IMR-90 (cell line): ENCODE measurements around the gene SDCCAG8. TPM values are rescaled to one million over a fixed set of nuclear protein-coding genes. Genes with fewer than 3 reads are reported as not detected.

Experiments used
- ATAC-seq: fragments of 200-7000 bp; cut with Tn5 transposase; 2 replicates; pipeline ENCODE4 v1.9.1; 2020; ENCODE audit warnings: low read depth, mild to moderate bottlenecking, moderate library complexity
- BruUV-seq: library from RNA; stranded (reverse); fragments of 400-500 nt; replicated peaks from 2 replicates; lab custom pipeline; 2021; lab: Mats Ljungman, UMichigan
- CTCF ChIA-PET: fragments of 300-600 bp; formaldehyde crosslinking; extraction: SDS; loops from one replicate; lab custom pipeline; 2021; ENCODE audit warnings: antibody characterized with exemption; lab: Yijun Ruan, JAX
- POLR2A ChIA-PET: fragments of 300-600 bp; sonication (Branson Sonifier 250); formaldehyde crosslinking; loops from one replicate; lab custom pipeline; 2022; ENCODE audit warnings: antibody characterized with exemption; ENCODE audit not compliant: unreplicated experiment; lab: Charles Lee
- DNase-seq: peaks from one replicate; pipeline ENCODE4 v3.0.0; 2013
- H2AFZ ChIP-seq: replicated peaks from 2 replicates; pipeline ENCODE3; 2013; ENCODE audit warnings: low read length, mild to moderate bottlenecking; ENCODE audit not compliant: poor library complexity
- H2AK5ac ChIP-seq: 2 replicates; pipeline ENCODE4 v1.6.1; 2013; ENCODE audit warnings: low read depth, low read length, inconsistent platforms
- H2AK9ac ChIP-seq: replicated peaks from 2 replicates; pipeline ENCODE3; 2013; ENCODE audit warnings: mild to moderate bottlenecking, low read depth, low read length, moderate library complexity; ENCODE audit not compliant: poor library complexity
- H2BK120ac ChIP-seq: 2 replicates; pipeline ENCODE4 v1.6.1; 2013; ENCODE audit warnings: low read depth, low read length, inconsistent platforms
- H2BK15ac ChIP-seq: 3 replicates; pipeline ENCODE4 v1.6.1; 2013; ENCODE audit warnings: low read depth, low read length, inconsistent platforms
- H2BK20ac ChIP-seq: 2 replicates; pipeline ENCODE4 v1.6.1; 2013; ENCODE audit warnings: low read depth, mild to moderate bottlenecking, inconsistent platforms, low read length, moderate library complexity
- H2BK5ac ChIP-seq: 2 replicates; pipeline ENCODE4 v1.6.1; 2013; ENCODE audit warnings: mild to moderate bottlenecking, low read depth, low read length, inconsistent platforms; ENCODE audit not compliant: poor library complexity, severe bottlenecking
- H3K14ac ChIP-seq: replicated peaks from 2 replicates; pipeline ENCODE4 v1.6.1; 2013; ENCODE audit warnings: low read depth, low read length, inconsistent platforms
- H3K18ac ChIP-seq: 2 replicates; pipeline ENCODE4 v1.6.1; 2013; ENCODE audit warnings: low read depth, low read length, control low read depth
- H3K23ac ChIP-seq: 2 replicates; pipeline ENCODE4 v1.6.1; 2013; ENCODE audit warnings: low read depth, low read length, inconsistent platforms
- H3K27ac ChIP-seq: 2 replicates; pipeline ENCODE4 v1.5.1; 2013; ENCODE audit warnings: mild to moderate bottlenecking, control low read depth, low read length; ENCODE audit not compliant: insufficient read depth
- H3K27me3 ChIP-seq: 2 replicates; pipeline ENCODE4 v1.6.1; 2013; ENCODE audit warnings: low read length; ENCODE audit not compliant: control insufficient read depth, insufficient read depth
- H3K36me3 ChIP-seq: 2 replicates; pipeline ENCODE4 v1.6.1; 2013; ENCODE audit warnings: low read length, mixed read lengths; ENCODE audit not compliant: control insufficient read depth, insufficient read depth
- H3K4ac ChIP-seq: 2 replicates; pipeline ENCODE4 v1.6.1; 2013; ENCODE audit warnings: low read depth, low read length, inconsistent platforms
- H3K4me1 ChIP-seq: 2 replicates; pipeline ENCODE4 v1.6.1; 2013; ENCODE audit warnings: low read length, mixed read lengths; ENCODE audit not compliant: control insufficient read depth, insufficient read depth
- H3K4me2 ChIP-seq: 2 replicates; pipeline ENCODE4 v1.6.1; 2013; ENCODE audit warnings: low read depth, mild to moderate bottlenecking, control low read depth, low read length, moderate library complexity
- H3K4me3 ChIP-seq: 2 replicates; pipeline ENCODE4 v1.5.1; 2013; ENCODE audit warnings: low read depth, mild to moderate bottlenecking, control low read depth, low read length, moderate library complexity; ENCODE audit not compliant: insufficient read depth
- H3K56ac ChIP-seq: 2 replicates; pipeline ENCODE4 v1.6.1; 2013; ENCODE audit warnings: low read length, inconsistent platforms; ENCODE audit not compliant: insufficient read depth; ENCODE audit errors: extremely low read depth
- H3K79me1 ChIP-seq, 2 experiments: 2 replicates each; pipeline ENCODE4 v1.6.1; 2013; ENCODE audit warnings: low read length in 2 of 2, inconsistent platforms in 1 of 2, low read depth in 1 of 2
- H3K9ac ChIP-seq: 2 replicates; pipeline ENCODE4 v1.6.1; 2013; ENCODE audit warnings: low read depth, low read length, control low read depth
- H3K9me1 ChIP-seq: 2 replicates; pipeline ENCODE4 v1.6.1; 2013; ENCODE audit warnings: low read length, inconsistent platforms; ENCODE audit not compliant: insufficient read depth
- H3K9me3 ChIP-seq: 2 replicates; pipeline ENCODE4 v1.6.1; 2013; ENCODE audit warnings: low read length; ENCODE audit not compliant: control insufficient read depth, insufficient read depth
- H4K20me1 ChIP-seq: 2 replicates; pipeline ENCODE4 v1.6.1; 2013; ENCODE audit warnings: low read length, inconsistent platforms; ENCODE audit not compliant: insufficient read depth
- H4K5ac ChIP-seq: 2 replicates; pipeline ENCODE4 v1.6.1; 2013; ENCODE audit warnings: mild to moderate bottlenecking, low read depth, low read length, control low read depth
- H4K8ac ChIP-seq, 2 experiments: 2 replicates each; pipeline ENCODE4 v1.6.1; 2013; ENCODE audit warnings: low read depth in 2 of 2, low read length in 2 of 2, control low read depth in 1 of 2, inconsistent platforms in 1 of 2
- H4K91ac ChIP-seq: 2 replicates; pipeline ENCODE4 v1.6.1; 2013; ENCODE audit warnings: low read depth, low read length, inconsistent platforms; ENCODE audit not compliant: insufficient read depth
- CEBPB ChIP-seq: IDR thresholded peaks from 2 replicates; pipeline ENCODE4 v1.6.1; 2012; ENCODE audit warnings: low read depth, low read length, improper control_type of control experiment
- CHD1 ChIP-seq: IDR thresholded peaks from 2 replicates; pipeline ENCODE4 v1.6.1; 2012; ENCODE audit warnings: low read depth, low read length, improper control_type of control experiment
- CTCF ChIP-seq: conservative IDR thresholded peaks from 2 replicates; pipeline ENCODE4 v1.5.1; 2012; ENCODE audit warnings: mild to moderate bottlenecking, low read depth, low read length, improper control_type of control experiment
- ELK1 ChIP-seq: fragments of 150-350 bp; IDR thresholded peaks from 2 replicates; pipeline ENCODE4 v1.6.1; 2016; ENCODE audit warnings: low read depth, mild to moderate bottlenecking, low read length, moderate library complexity, borderline replicate concordance
- FOS ChIP-seq: fragments of 150-350 bp; IDR thresholded peaks from 2 replicates; pipeline ENCODE4 v1.6.1; 2016; ENCODE audit warnings: low read depth, low read length
- MXI1 ChIP-seq: IDR thresholded peaks from 2 replicates; pipeline ENCODE4 v1.6.1; 2012; ENCODE audit warnings: low read depth, mild to moderate bottlenecking, low read length, moderate library complexity, borderline replicate concordance
- NFE2L2 ChIP-seq: fragments of 150-350 bp; IDR thresholded peaks from 2 replicates; pipeline ENCODE4 v1.6.1; 2016; ENCODE audit warnings: low read depth, mild to moderate bottlenecking, low read length
- POLR2A ChIP-seq: IDR thresholded peaks from 2 replicates; pipeline ENCODE4 v1.6.1; 2012; ENCODE audit warnings: mild to moderate bottlenecking, low read depth, low read length
- RAD21 ChIP-seq: IDR thresholded peaks from 2 replicates; pipeline ENCODE4 v1.6.1; 2012; ENCODE audit warnings: low read length, improper control_type of control experiment
- RCOR1 ChIP-seq: IDR thresholded peaks from 2 replicates; pipeline ENCODE4 v1.6.1; 2012; ENCODE audit warnings: mild to moderate bottlenecking, low read length, improper control_type of control experiment; ENCODE audit not compliant: insufficient replicate concordance
- USF2 ChIP-seq: fragments of 150-350 bp; IDR thresholded peaks from 2 replicates; pipeline ENCODE4 v1.6.1; 2017; ENCODE audit warnings: mild to moderate bottlenecking, antibody characterized with exemption, low read length, low read depth
- WGBS, 2 experiments: methylation state at CpG; one replicate each; pipeline versions ENCODE4 v1.1.5 to v1.1.7; 2013; ENCODE audit warnings: missing lambda C conversion rate in 2 of 2; ENCODE audit not compliant: insufficient read length in 1 of 2; ENCODE audit errors: extremely low coverage in 2 of 2; 5-methylcytosine and 5-hydroxymethylcytosine counted together
- dilution Hi-C: fragments of 300-500 bp; cut with HindIII; formaldehyde crosslinking; loops from one replicate; pipeline ENCODE4 v1.14.3; 2018; ENCODE audit warnings: low sequenced_read_pairs; ENCODE audit not compliant: unreplicated experiment
- in situ Hi-C: fragments of 300-500 bp; cut with MboI; formaldehyde crosslinking; loops from 3 replicates; pipeline ENCODE4 v1.14.3; 2019; ENCODE audit warnings: low sequenced_read_pairs, inconsistent platforms, mixed read lengths
- intact Hi-C: fragments of 100-400 bp; cut with micrococcal nuclease; formaldehyde crosslinking; loops from 2 replicates; pipeline ENCODE4 v1.10.0; 2022
- polyA plus RNA-seq, 3 experiments: library from polyadenylated mRNA; depleted of rRNA; stranded (reverse); fragments of >200 nt; gene quantifications; 2 replicates each; pipeline ENCODE4 v1.2.3, GENCODE V29; 2012; ENCODE audit warnings: low replicate concordance in 1 of 3
- total RNA-seq: library from RNA; depleted of rRNA; stranded (reverse); fragments of >200 nt; gene quantifications from 2 replicates; pipeline ENCODE4 v1.2.3, GENCODE V29; 2012

Gene SDCCAG8
- total and polyA plus RNA-seq, 2 of the 4 experiments (the other 2 are of a cell fraction) = 25.2 to 46.8 TPM

- TF ChIP-seq NFE2L2 = no peak
- TF ChIP-seq POLR2A = no peak
- no peak for TF ChIP-seq USF2
- no peak for TF ChIP-seq FOS
- no peak for TF ChIP-seq RAD21
- no peak for TF ChIP-seq CTCF
- TF ChIP-seq CHD1 = no peak
- TF ChIP-seq ELK1 = no peak
- no peak for TF ChIP-seq MXI1
- no peak for TF ChIP-seq CEBPB
- no peak for TF ChIP-seq RCOR1
- intact Hi-C loops = no loop called here
- H3K18ac ChIP-seq = no peak overlapping the region
- H4K20me1 ChIP-seq = no peaks in the 10 kb centered on the region
- no peaks in the 10 kb centered on the region for H3K9me3 ChIP-seq
- H2AFZ ChIP-seq = no peak overlapping the region
- no peak overlapping the region for H2BK120ac ChIP-seq
- no TSS peak for BruUV-seq
- no peak overlapping the region for H3K14ac ChIP-seq
- H2AK9ac ChIP-seq = no peak overlapping the region
- peaks cover 2% of the 10 kb centered on the region; the same call in 1 of the 2 replicates for H3K36me3 ChIP-seq
- no peak overlapping the region for H2BK20ac ChIP-seq
- no peak overlapping the region for H3K27ac ChIP-seq
- H2BK5ac ChIP-seq = no peak overlapping the region
- no peaks in the 10 kb centered on the region for H3K27me3 ChIP-seq
- in situ Hi-C loops = no loop called here
- H3K9ac ChIP-seq = no peak overlapping the region
- H3K23ac ChIP-seq = no peak overlapping the region
- no peak overlapping the region for H3K4me2 ChIP-seq
- DNase-seq = no peak
- ATAC-seq = peak; percentile 85
- no peak overlapping the region for H4K8ac ChIP-seq
- no peak overlapping the region for H3K4ac ChIP-seq
- CTCF ChIA-PET = no interaction called here
- dilution Hi-C loops = no loop called here
- no peak overlapping the region for H4K5ac ChIP-seq
- peaks cover 7% of the 10 kb centered on the region; the same call in 1 of the 2 replicates for H3K9me1 ChIP-seq
- H3K79me1 ChIP-seq = no peaks in the 10 kb centered on the region
- H2BK15ac ChIP-seq = no peak overlapping the region; the same call in 2 of the 3 replicates
- POLR2A ChIA-PET = no interaction called here
- WGBS, 2 experiments = no CpG with 5 or more reads among the region's 1 CpG
- no peak overlapping the region for H4K91ac ChIP-seq
- no peak overlapping the region for H3K56ac ChIP-seq
- H3K4me1 ChIP-seq = peaks cover 2% of the 10 kb centered on the region
- H2AK5ac ChIP-seq = no peak overlapping the region
- no peak overlapping the region for H3K4me3 ChIP-seq
Observed at GRCh38 chr1:243462929-243463697, 207.3 kb downstream of the SDCCAG8 start.
